ENCODE data around the gene TLE7. TPM values are rescaled to one million over a fixed set of nuclear protein-coding genes. Genes with fewer than 3 reads are reported as not detected.

The TLE7 gene
- total RNA-seq, 4 donors from 2014 or later: not detected

DNA sequence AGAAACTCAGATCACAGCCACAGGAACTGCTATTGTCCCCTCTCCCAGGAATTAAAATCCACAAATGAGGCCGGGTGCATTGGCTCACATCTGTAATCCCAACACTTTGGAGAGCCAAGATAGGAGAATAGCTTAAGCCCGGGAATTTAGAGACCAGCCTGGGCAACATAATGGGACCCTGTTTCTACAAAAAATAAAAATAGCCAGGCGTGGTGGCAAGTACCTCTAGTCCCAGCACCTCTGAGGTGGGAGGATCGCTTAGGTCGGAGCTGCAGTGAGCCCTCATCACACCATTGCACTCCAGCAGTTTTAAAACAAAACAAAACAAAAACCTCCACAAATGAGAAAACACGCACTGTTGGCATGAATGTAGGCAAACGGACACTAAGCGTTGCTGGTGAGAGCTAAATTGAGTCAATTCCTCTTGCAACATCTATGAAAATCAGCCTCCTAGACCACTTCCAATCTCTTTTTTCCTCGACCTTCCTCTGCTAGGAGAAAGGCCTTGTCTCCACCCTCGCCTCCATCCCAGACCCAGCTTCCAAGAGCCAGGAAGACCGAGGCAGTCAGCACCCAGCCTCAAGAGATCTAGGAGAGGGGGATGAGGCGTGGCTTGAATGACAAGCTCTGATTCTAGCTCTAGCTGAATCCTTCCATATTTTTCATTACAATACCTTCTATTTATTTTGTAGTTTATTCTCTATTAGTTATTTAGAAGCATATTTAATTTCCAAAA is 14.8 kb downstream of the TLE7 start:
- no peak for DNase-seq
- Histone ChIP-seq H3K4me3 (replicated peaks in 1 of 3) (no peak overlapping the region), H3K36me3 (no peaks in the 10 kb centered on the region), H3K27ac (no peak overlapping the region), H3K4me1 (no peaks in the 10 kb centered on the region), H3K9me3 (no peaks in the 10 kb centered on the region), H3K27me3 (no peaks in the 10 kb centered on the region)
- TF ChIP-seq CTCF (IDR thresholded peaks at IDR 0.05) (no peak), POLR2A (IDR thresholded peaks at IDR 0.05) (no peak)
- intact Hi-C loops (cut with DNase I): no loop called here
- WGBS, 2 donors: 59 to 64% methylated on average over 12 of the region's 12 CpGs

DNA sequence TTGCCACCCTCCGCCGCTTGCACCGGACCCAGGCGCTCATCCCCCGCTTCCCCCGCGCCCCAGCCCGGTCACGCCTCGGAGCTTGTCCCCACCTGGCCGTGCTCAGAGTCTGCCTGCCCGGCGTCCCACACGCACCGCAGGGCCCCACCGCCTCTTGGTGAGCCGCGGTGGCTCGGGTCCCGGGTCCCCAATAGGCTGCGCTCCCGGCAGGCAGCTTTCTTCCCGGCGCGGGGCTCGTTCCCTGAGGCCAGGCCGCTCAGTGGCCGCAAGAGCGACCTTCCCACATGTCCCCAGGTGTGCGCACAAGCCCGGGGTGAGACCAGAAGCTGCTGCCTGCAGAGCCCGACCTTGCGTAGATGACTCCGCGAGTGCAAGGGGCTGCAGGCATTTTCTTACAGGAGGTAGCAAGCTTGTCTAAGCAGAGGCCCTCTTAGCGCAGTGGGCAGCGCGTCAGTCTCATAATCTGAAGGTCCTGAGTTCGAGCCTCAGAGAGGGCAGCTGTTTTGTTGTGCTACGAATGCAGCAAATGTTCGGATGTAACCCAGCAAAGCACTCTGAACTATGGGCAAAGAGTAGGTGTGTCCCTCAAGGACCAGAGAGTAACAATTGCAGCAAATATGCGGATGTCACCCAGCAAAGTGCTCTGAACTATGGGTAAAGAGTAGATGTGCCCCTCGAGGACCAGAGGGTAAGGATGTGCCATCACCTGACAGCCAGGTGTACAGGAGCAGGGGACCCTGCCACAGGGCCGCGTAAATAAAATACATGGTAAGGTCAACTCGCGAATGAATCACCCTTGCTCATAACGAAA is 15.6 kb downstream of the TLE7 start:
- Histone ChIP-seq H3K4me3 (replicated peaks in 1 of 3) (no peak overlapping the region), H3K27me3 (no peaks in the 10 kb centered on the region), H3K4me1 (no peaks in the 10 kb centered on the region), H3K9me3 (no peaks in the 10 kb centered on the region), H3K36me3 (no peaks in the 10 kb centered on the region), H3K27ac (no peak overlapping the region)
- WGBS, 2 donors: 2 to 4% methylated on average over 22 to 35 of the region's 48 CpGs
- TF ChIP-seq CTCF (IDR thresholded peaks at IDR 0.05): no peak
- no peak for TF ChIP-seq POLR2A (IDR thresholded peaks at IDR 0.05)
- intact Hi-C loops (cut with DNase I): no loop called here
- DNase-seq: peak; percentile 30 to 81

DNA sequence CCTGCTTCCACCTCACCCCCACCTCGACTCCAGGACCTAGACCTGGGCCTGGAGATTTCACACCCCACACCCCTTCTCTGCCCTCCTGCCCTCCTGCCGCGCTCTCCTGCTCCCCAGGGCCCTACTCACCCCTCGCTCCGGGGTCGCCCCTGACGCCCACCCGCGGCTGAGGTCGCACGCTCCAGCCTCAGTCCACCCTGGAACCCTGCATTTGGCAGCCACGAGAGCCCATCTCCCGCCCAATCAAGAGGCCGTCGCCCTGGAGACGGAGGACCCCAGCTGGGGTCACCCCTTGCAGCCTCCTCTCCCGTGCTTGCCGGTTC is 16.1 kb downstream of the TLE7 start:
- Histone ChIP-seq H3K27ac (no peak overlapping the region), H3K4me3 (replicated peaks in 1 of 3) (no peak overlapping the region), H3K4me1 (no peaks in the 10 kb centered on the region), H3K36me3 (no peaks in the 10 kb centered on the region), H3K9me3 (no peaks in the 10 kb centered on the region), H3K27me3 (no peaks in the 10 kb centered on the region)
- WGBS, 2 donors: 10 to 12% methylated on average over 17 to 18 of the region's 18 CpGs
- TF ChIP-seq POLR2A (IDR thresholded peaks at IDR 0.05): no peak
- no peak for TF ChIP-seq CTCF (IDR thresholded peaks at IDR 0.05)
- no peak for DNase-seq
- intact Hi-C loops (cut with DNase I): no loop called here

GRCh38 chr16:71424626-71425025 is 17.2 kb downstream of the TLE7 start:
- Histone ChIP-seq H3K27me3 (no peaks in the 10 kb centered on the region), H3K4me3 (replicated peaks in 1 of 3) (no peak overlapping the region), H3K4me1 (no peaks in the 10 kb centered on the region), H3K9me3 (no peaks in the 10 kb centered on the region), H3K27ac (no peak overlapping the region), H3K36me3 (no peaks in the 10 kb centered on the region)
- TF ChIP-seq CTCF (IDR thresholded peaks at IDR 0.05) (no peak), POLR2A (IDR thresholded peaks at IDR 0.05) (no peak)
- DNase-seq: no peak
- intact Hi-C loops (cut with DNase I): no loop called here
- WGBS, 2 donors: 50 to 55% methylated on average over 5 of the region's 6 CpGs

GRCh38 chr16:71423865-71424264 is 18.0 kb downstream of the TLE7 start:
- H3K27me3 ChIP-seq: no peaks in the 10 kb centered on the region
- no peaks in the 10 kb centered on the region for H3K4me1 ChIP-seq
- no peak overlapping the region for H3K27ac ChIP-seq
- intact Hi-C loops (cut with DNase I): no loop called here
- H3K4me3 ChIP-seq (replicated peaks in 1 of 3): no peak overlapping the region
- 76 to 85% methylated on average over 7 of the region's 7 CpGs for WGBS, 2 donors
- TF ChIP-seq CTCF (IDR thresholded peaks at IDR 0.05): no peak
- TF ChIP-seq POLR2A (IDR thresholded peaks at IDR 0.05): no peak
- no peak for DNase-seq
- no peaks in the 10 kb centered on the region for H3K9me3 ChIP-seq
- H3K36me3 ChIP-seq: no peaks in the 10 kb centered on the region

Measured in thyroid gland (tissue), 4 donors.